Colonic mucosa (tissue), 4 donors: ENCODE results near the gene LNP1. TPM values are rescaled to one million over a fixed set of nuclear protein-coding genes. Genes with fewer than 3 reads are reported as not detected.

Source experiments
- DNase-seq: peaks from one replicate; pipeline ENCODE4 v3.0.0-alpha.2; 2020
- H3K27ac ChIP-seq: fragments of 200-600 bp; one replicate; pipeline ENCODE4 v1.8.0; 2021
- H3K27me3 ChIP-seq: fragments of 200-600 bp; one replicate; pipeline ENCODE4 v1.8.0; 2021
- H3K36me3 ChIP-seq: fragments of 200-600 bp; one replicate; pipeline ENCODE4 v1.8.0; 2021
- H3K4me1 ChIP-seq: fragments of 200-600 bp; one replicate; pipeline ENCODE4 v1.8.0; 2021; ENCODE audit warnings: mild to moderate bottlenecking
- H3K4me3 ChIP-seq: fragments of 200-600 bp; one replicate; pipeline ENCODE4 v1.8.0; 2021
- H3K9ac ChIP-seq, 2 donors: one replicate each; pipeline ENCODE4 v1.7.0; 2013; ENCODE audit warnings: control low read depth in 2 of 2, low read depth in 2 of 2, low read length in 2 of 2
- H3K9me3 ChIP-seq: fragments of 200-600 bp; one replicate; pipeline ENCODE4 v1.8.0; 2021
- CTCF ChIP-seq: fragments of 200-600 bp; IDR thresholded peaks from one replicate; pipeline ENCODE4 v1.8.0; 2022; ENCODE audit warnings: antibody characterized with exemption, mild to moderate bottlenecking
- intact Hi-C: fragments of 100-400 bp; cut with DNase I; formaldehyde crosslinking; loops from one replicate; pipeline ENCODE4 v1.14.1; 2022
- total RNA-seq, 2 donors: library from RNA; stranded (reverse); fragmentation: NEBNext Ultra II Directional in 1 of 2; extraction: Animal tissue kit (Norgen Biotek cat#: 25700) in 1 of 2; gene quantifications; one replicate each; pipeline ENCODE4 v1.2.1, GENCODE V29; 2021
- donor health status: healthy.
- donor health status: DM: no; HTN: no; CAD: no.
- donor health status: DM: no; HTN: no; CAD: no.

LNP1 gene
- total RNA-seq, 2 donors from 2014 or later, result 0.74 to 1.4 TPM

- H3K9me3 ChIP-seq, result no peaks in the 10 kb centered on the region
- no peaks in the 10 kb centered on the region for H3K36me3 ChIP-seq
- no peak overlapping the region for H3K4me3 ChIP-seq
- H3K4me1 ChIP-seq, result no peaks in the 10 kb centered on the region
- H3K27me3 ChIP-seq, result no peaks in the 10 kb centered on the region
- H3K9ac ChIP-seq, result no peak overlapping the region
- intact Hi-C loops, result no loop called here
- no peak for TF ChIP-seq CTCF
- DNase-seq, result no peak
- no peak overlapping the region for H3K27ac ChIP-seq
These were observed 12.3 kb downstream of the LNP1 start for GRCh38 chr3:100413613-100414012.

- intact Hi-C loops, result no loop called here
- no peaks in the 10 kb centered on the region for H3K9me3 ChIP-seq
- no peak overlapping the region for H3K4me3 ChIP-seq
- no peak for DNase-seq
- H3K36me3 ChIP-seq, result no peaks in the 10 kb centered on the region
- H3K9ac ChIP-seq, result no peak overlapping the region
- H3K27me3 ChIP-seq, result no peaks in the 10 kb centered on the region
- no peaks in the 10 kb centered on the region for H3K4me1 ChIP-seq
- no peak overlapping the region for H3K27ac ChIP-seq
- no peak for TF ChIP-seq CTCF
These were observed 14.8 kb downstream of the LNP1 start for GRCh38 chr3:100416176-100416575.

DNA sequence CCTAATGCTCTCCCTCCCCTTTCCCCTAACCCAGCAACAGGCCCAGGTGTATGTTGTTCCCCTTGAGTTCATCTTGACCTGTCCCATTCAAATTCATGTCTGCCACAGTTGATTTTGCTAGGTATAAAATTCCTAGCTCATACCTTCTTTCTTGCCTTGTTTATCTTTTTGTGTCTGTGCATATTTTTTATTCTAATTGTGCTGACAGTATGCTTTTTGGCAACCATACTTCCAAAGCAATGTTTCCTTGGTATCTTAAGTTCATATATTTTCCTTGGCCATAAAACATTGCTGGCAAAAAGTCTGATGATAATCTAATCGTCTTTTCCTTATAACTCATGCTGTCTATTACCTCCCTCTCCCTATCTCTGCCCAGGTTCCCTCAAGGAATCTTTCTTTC, 15.5 kb downstream of the LNP1 start:
- Histone ChIP-seq H3K36me3 (no peaks in the 10 kb centered on the region), H3K4me3 (no peak overlapping the region), H3K9ac (no peak overlapping the region), H3K4me1 (no peaks in the 10 kb centered on the region), H3K9me3 (no peaks in the 10 kb centered on the region), H3K27ac (no peak overlapping the region), H3K27me3 (no peaks in the 10 kb centered on the region)
- TF ChIP-seq CTCF, result no peak
- DNase-seq, result no peak
- intact Hi-C loops, result no loop called here

- no peak overlapping the region for H3K4me3 ChIP-seq
- no peaks in the 10 kb centered on the region for H3K4me1 ChIP-seq
- no peaks in the 10 kb centered on the region for H3K9me3 ChIP-seq
- no peak for DNase-seq
- intact Hi-C loops, result no loop called here
- H3K27me3 ChIP-seq, result no peaks in the 10 kb centered on the region
- no peaks in the 10 kb centered on the region for H3K36me3 ChIP-seq
- H3K27ac ChIP-seq, result no peak overlapping the region
- no peak for TF ChIP-seq CTCF
- no peak overlapping the region for H3K9ac ChIP-seq
These were observed 18.1 kb downstream of the LNP1 start for GRCh38 chr3:100419406-100419805.

DNA sequence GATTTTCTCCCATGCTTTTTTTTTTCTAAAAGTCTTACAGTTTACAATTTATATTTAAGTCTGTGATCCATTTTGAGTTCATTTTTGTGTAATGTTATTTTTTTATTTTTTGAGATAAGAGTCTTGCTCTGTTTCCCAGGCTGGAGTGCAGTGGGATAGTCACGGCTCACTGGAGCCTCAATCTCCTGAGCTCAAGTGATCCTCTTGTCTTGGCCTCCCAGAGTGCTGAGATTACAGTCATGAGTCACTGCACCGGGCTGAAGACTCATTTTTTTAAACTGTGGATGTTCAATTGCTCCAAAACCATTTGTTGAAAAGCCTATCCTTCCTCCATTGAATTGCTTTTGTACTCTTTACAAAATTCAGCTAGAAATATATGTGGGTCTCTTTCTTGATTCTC, 19.5 kb downstream of the LNP1 start:
- no peaks in the 10 kb centered on the region for H3K27me3 ChIP-seq
- H3K27ac ChIP-seq, result no peak overlapping the region
- intact Hi-C loops, result no loop called here
- no peak for TF ChIP-seq CTCF
- no peak overlapping the region for H3K4me3 ChIP-seq
- no peaks in the 10 kb centered on the region for H3K36me3 ChIP-seq
- no peaks in the 10 kb centered on the region for H3K4me1 ChIP-seq
- no peak for DNase-seq
- H3K9me3 ChIP-seq, result no peaks in the 10 kb centered on the region
- H3K9ac ChIP-seq, result no peak overlapping the region

DNA sequence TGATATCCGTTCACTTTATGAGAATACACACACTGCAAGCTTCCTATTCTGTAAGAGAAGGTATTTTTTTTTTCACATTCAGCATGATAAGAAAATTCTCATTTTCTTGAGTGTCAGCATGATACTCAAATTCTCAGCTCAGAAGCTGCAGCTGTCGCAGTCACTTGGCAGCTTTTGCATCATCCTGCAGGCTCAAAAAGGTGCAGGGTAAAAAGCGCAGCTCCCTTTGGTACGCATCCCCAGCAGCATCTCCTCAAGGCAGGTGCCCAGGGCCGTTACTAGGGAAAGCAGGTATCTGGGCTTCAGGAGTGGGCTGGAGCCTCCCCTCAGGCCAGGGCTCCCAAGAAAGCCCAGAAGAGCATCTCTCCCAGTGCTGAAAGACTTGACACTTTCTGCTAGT, 22.3 kb downstream of the LNP1 start:
- TF ChIP-seq CTCF, result no peak
- H3K27me3 ChIP-seq, result no peaks in the 10 kb centered on the region
- DNase-seq, result no peak
- H3K36me3 ChIP-seq, result no peaks in the 10 kb centered on the region
- H3K9me3 ChIP-seq, result no peaks in the 10 kb centered on the region
- H3K9ac ChIP-seq, result no peak overlapping the region
- intact Hi-C loops, result no loop called here
- H3K27ac ChIP-seq, result no peak overlapping the region
- H3K4me3 ChIP-seq, result no peak overlapping the region
- peaks cover 3% of the 10 kb centered on the region for H3K4me1 ChIP-seq
